ENCODE data around the gene CAMTA1.

The CAMTA1 gene

DNA sequence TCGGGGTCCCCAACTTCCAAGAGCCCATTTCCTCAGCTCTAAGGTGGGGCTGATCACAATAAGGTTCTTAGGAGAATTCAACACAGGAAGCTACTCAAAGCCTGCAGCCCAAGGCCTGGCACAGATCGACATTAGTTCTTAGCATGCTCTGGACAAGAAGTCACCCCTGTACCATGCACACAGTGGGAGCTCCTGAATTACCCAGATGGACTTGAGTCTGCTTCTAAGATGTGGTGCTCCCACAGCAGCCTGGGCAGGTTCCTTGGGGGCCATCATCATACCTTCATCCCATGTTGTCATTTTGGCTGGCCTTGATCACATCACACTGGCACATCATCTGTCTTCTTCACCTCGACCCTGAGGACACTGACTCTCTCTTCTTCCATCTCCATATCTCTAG, 832.6 kb downstream of the CAMTA1 start:
- no peak for DNase-seq

DNA sequence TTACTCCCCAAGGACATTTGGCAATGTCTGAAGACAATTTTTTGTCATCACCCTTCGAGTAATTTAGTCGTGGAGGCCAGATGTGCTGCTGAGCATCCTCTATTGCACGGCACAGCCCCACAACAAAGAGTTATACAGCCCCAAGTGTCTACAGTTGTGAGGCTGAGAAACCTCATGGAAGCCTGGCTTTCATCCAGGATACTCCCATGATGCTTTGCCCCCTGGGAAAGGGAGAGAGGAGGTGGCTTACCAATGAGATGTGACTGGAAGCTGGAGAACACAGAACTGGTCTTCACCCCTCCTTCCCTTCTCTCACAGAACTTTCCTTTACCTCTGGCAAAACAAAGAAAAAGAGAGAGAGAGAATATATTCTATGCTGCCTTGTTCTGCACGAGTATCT, 834.9 kb downstream of the CAMTA1 start:
- no peak for DNase-seq

DNA sequence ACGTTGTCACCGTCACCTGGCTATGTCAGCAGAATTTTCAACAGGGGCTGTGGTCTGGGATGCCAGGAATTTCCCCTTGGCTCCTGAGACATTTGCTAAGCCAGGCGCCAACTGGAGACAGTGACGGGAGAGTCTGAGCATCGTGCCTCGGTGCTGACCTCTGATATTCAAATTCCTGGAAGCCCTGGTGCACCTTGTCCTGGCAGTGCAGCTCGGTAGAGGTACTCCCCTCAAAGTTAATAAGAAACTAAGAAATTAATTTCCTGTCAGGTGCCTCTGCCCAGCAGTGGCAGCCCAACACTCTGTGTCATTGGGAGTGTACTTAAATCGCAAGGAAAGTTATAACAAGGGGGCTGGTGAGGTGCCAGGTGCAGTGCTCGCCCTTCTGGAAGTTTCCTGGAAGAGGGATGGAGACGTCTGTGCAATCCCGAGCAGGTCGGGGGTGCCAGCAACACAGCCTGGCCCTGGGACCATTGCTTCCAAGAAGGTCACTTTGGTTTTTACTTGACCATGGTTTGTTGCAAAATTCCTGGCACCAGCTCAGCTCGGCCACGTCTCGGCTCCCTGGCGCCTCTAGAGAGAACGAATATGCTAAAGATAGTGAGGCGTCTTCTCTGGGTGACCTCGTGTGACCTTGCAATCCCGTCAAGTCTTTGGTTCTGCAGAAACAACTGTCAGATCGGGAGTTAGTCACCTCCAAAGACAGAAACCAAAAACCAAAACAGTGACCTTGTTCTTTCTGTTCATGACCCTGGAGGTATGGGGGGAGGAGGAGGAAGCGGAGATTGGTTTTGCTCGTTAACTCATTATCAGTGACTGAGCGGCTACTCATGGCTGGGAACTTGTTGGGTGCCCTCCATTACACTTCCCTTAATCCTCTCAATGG, 836.3 kb downstream of the CAMTA1 start:
- DNase-seq, result no peak

GRCh38 chr1:7623842-7624241, 838.6 kb downstream of the CAMTA1 start:
- DNase-seq, result no peak

- DNase-seq, result no peak
Measured at GRCh38 chr1:7624791-7625355, 839.6 kb downstream of the CAMTA1 start.

DNA sequence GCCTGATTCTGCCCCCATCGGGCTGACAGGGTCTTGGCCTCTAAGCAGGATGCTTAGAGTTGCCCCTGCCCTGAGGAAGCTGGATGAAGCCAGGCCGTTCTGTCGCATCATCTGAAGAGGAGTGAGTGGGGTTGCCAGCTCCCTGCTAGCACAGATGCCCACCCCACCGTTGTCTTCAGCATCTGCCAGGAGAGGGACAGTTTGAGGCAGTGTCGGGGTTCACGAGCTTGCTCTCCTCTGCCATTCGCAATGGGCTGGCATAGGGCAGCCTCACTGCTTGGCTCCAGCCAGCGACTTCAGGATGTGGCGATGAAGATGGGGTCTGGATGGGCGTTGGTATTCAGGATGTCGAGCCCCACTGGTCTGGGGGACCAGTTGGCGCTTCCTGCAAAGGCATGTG, 840.1 kb downstream of the CAMTA1 start:
- DNase-seq, result no peak

- no peak for DNase-seq
Measured at GRCh38 chr1:7628273-7628672, 843.0 kb downstream of the CAMTA1 start.

GRCh38 chr1:7629011-7629410, 843.8 kb downstream of the CAMTA1 start:
- no peak for DNase-seq

DNA sequence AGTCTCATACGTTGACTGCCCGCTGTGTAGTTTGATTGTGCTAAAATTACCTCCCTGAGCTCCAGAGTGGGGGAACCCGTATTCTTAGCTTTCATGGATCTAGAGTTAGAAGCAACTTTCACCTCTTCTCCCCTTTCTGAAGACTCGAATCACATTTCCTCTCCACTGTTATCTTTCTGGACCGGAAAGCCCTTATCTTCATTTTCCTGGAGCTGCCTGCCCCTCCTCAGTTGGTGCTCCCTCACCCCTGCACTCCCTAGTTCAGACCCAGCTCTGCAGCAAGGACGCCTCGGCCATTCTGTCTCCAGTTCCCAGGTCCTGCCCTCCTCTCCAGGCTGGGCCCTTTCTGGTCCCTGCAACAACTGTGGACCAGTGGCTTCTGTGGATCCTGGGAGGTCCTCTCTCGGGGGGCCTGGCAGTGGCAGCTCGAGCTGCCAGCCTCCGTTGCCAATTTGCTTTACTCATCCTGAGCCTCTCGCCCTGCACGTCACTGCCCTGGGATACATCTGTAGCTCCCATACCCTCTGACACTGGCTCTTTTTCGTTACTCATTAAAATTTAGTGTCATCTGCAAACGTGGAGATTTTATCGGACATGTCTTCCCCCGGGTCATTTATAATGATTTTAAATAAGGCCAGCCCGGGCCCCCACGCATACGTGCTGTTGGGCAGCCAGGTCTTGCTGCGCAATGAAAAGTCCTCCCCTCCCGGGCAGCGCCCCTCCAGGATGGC, 844.4 kb downstream of the CAMTA1 start:
- DNase-seq, result no peak

- no peak for DNase-seq
Measured at GRCh38 chr1:7630378-7630777, 845.1 kb downstream of the CAMTA1 start.

DNA sequence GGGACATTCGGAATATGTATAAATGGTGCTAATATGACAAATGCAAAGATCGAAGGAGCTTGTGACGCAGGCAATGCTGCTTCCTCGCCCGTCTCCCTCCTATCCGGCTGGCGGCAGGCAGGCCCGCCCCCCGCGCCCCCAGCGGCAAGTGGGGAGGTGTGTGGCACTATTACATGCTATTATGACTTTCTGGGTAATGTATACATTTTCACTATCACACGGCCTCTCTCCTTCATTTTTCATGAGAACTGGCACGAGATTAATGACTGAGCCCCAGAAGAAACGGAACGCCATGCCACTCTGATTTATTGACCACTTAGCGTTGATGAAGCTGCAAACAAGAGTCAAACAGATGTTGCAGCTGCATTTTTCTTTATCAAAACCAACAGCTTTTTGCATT, 846.9 kb downstream of the CAMTA1 start:
- DNase-seq, result no peak

DNA sequence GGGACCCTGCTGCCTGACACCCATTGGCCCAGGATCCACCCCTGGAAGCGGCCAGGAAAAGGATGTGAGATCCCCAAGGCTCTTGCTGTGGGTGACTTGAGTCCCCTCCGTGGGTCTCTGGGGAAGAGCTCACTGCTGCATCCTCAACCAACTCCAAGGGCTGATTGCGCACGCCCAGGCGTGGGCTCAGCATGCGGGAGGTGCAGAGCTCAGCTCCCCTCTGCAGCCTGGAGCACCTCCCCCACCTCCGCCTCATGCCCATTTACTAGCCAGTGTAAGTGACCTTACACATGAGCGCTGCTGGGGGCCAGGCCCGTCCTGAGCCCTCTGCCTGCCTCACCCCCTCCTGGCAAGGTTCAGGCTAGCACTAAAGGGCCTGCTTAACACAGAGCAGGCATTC, 847.4 kb downstream of the CAMTA1 start:
- no peak for DNase-seq

- no peak for DNase-seq
Measured at GRCh38 chr1:7633506-7634245, 848.4 kb downstream of the CAMTA1 start.

DNA sequence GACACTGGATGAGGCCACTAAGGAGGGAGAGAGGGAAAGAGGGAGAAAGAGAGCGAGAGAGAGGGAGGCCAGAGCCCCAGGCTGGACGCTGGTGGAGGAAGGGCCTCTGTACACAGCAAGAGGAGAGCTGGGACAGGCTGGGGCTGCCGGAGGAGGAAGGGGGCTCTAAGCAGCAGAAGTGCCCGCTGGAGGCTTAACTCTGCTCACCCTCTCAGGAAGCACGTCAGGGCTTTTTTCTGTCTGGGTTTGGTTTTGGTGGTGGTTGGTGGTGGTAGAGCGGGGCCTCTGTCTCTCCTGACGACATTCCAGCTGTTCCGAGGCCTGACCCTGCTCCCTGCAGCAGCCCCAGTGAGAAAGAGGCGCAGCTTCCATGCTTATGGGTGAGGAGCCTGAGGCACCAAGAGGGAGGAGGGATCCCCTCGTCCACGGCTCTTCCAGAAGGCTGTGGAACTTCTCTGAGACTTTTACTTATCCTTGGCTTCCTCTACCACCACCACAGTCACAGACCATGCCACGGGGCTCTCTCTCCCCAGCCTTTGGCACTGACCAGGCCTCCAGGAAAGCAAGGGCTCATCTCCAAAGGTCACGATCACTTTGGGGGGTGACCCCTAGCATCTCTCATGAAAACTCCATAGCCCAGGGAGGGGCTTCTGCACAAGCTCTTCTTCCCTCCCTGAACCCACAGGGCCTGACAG, 849.4 kb downstream of the CAMTA1 start:
- DNase-seq, result no peak

GRCh38 chr1:7636795-7637526, 851.7 kb downstream of the CAMTA1 start:
- no peak for DNase-seq

GRCh38 chr1:7638078-7638477, 852.8 kb downstream of the CAMTA1 start:
- no peak for DNase-seq

DNA sequence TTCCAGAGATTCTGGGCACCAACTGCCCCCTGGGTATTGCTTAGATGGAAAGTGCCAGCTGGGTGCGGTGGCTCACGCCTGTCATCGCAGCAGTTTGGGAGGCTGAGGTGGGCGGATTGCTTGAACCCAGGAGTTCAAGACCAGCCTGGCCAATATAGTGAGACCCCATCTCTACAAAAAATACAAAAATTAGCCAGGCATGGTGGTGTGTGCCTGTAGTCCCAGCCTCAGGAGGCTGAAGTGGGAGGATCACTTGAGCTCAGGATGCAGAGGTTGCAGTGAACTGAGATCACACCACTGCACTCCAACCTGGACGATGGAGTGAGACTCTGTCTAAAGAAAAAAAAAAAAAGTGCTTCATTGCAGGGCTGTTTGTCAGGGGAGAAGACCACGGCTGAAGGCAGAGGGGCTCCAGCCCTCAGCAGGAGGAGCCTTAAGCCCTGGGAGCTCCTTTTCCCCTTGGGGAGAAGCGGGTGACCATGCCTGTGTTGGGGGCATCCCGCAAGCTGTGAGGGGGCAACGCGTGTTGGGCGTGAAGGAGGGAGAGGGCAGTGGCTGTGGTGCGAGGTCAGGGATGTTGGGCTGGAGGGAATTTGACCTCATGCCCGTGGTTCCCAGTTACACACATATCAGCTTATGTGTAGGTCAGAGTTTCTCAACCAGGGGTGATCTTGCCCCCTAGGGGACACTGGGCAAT, 854.3 kb downstream of the CAMTA1 start:
- DNase-seq, result no peak

GRCh38 chr1:7640350-7640749, 855.1 kb downstream of the CAMTA1 start:
- DNase-seq, result no peak

- DNase-seq, result no peak
Measured at GRCh38 chr1:7640920-7641585, 855.8 kb downstream of the CAMTA1 start.

GRCh38 chr1:7641587-7642417, 856.5 kb downstream of the CAMTA1 start:
- no peak for DNase-seq

All from NCI-H345 (cell line).